ENCODE results near the gene EIF4E1B.

EIF4E1B gene

DNA sequence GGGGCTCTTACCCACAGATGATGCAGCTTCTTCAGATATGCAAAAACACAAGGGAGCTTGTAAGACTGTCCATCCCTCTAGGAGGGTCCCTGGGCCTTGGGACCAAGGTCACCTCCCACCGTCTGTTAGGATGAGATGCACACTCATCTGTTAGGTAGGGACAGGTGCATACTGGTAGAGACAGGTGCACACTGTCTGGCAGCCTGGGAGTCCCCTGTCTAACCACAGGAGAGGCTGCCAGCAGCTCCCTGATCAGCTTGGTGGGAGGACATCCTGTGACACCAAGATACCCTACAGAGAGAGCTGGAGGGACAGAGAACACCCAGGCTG, 30.0 kb downstream of the EIF4E1B start:
- in situ Hi-C loops (cut with MboI; ENCODE audit: low sequenced_read_pairs), result loop anchor here (25.0 kb wide), 2 partner anchors 302 to 452 kb away; no protein-coding TSS in a partner anchor

DNA sequence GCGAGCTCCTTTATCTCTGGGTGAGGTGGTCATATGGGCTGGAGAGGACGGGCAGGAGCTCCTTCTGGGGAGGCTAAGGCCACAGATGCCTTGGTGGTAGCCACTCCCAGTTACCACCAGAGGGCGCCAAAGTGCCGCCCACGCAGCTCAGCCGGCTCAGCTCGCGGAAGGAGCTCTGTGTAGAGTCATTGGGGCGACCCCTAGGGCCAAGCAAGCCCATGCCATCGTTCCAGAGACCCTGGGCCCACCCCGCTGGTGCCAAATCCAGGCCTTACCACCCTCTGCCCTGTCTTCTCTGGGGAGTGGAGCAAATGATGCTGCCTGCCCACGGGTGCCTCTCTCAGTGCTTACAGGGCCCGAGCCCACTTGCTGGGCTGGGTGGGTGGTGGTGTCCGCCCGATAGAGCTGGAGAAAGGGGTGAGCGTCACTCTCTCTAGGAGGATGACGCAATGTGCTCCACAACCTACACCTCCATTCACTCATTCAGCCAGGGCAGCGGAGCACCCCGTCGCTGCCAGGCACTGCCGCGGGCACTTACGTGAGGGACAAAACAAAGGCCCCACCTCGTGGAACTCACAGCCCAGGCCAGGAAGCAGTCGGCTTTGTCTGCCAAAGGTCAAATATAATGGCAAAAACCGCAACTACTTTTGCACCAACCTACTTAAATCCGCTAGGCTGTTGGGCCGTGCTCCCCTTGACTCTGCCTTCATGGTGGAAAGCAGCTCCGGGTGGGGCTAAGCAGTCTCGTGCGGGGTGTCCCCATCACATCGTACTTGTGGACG, 30.6 kb downstream of the EIF4E1B start:
- in situ Hi-C loops (cut with MboI; ENCODE audit: low sequenced_read_pairs), result loop anchor here (25.0 kb wide), 2 partner anchors 301 to 451 kb away; no protein-coding TSS in a partner anchor

DNA sequence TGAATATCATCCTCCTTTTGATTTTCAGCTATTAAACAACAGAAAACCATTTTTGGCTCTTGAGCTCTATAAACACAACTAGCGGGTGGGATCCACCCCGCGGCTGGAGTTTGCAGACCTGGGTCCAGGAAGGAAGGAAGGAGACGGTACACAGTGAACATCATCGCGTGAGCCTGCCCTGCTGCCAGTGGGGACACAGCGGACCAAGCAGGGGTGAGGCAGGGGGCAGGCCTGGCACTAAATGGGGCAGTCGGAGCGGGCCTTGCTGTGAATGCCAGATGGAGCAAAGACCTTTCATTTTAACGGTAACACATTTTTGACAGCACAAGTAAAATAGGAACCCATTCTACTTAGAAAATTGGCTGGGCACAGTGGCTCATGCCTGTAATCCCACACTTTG, 31.2 kb downstream of the EIF4E1B start:
- in situ Hi-C loops (cut with MboI; ENCODE audit: low sequenced_read_pairs), result loop anchor here (25.0 kb wide), 2 partner anchors 301 to 451 kb away; no protein-coding TSS in a partner anchor

DNA sequence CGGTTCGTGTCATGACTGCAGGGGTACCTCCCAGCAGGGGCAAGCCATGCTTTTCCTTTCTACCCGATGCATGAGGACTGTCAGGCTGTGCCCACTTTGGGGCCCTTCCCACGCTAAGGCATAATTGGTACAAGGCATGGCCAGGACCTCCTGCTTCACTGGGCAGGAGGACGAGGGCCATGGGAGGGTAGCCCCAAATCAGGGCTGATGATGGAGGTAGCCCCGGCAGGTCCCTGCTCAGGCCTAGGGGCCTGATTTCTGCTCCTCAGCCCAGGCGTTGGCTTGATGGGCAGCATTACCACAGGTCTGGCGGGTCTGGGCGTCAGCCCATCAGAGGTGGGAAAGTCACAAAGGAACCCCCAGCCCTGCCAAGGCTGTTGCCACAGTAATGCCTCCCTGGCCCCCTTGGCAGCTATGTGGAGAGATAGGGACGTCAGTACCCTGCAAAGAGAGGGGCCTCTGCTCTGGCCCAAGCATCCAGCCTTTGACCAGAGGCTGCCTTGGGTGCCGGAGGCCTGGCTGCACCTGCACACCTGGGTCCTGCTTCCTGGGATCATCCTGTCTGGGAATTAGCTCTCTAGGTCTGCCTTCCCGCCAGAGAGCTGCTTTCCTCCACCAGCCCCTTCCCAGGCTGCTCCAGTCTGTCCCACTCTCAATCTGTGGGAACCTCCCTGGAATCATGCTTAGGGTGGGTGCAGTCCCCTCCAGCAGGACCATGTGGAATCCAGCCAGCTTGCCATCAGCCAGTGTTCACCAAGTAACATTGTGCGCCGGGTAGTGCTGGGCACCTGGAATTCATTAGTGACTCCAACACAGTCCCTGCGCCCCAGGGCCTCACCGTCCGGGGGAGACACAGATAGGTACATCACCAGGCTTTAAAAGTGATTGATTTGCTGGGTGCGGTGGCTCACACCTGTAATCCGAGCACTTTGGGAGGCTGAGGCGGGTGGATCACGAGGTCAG, 32.2 kb downstream of the EIF4E1B start:
- in situ Hi-C loops (cut with MboI; ENCODE audit: low sequenced_read_pairs), result loop anchor here (25.0 kb wide), 2 partner anchors 300 to 450 kb away; no protein-coding TSS in a partner anchor

DNA sequence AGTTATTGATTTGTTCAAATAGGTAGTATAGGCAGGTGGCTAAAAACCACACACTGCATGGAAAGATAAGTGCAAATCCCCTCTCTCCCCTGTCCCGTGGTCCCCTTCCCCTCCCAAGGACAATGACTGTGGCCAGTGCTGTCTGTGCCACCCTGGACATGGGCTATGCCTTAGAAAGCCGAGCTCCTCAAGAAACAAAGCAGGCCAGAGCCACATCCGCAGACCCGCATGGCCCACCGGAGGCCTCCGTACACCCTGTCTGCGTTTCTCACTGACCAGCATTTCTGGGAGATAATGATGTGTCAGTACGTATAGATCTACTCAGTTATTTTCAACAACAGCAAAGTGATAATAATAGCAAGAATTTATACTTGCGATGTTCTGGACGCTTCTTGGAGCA, 33.1 kb downstream of the EIF4E1B start:
- in situ Hi-C loops (cut with MboI; ENCODE audit: low sequenced_read_pairs), result loop anchor here (25.0 kb wide), 2 partner anchors 299 to 449 kb away; no protein-coding TSS in a partner anchor

DNA sequence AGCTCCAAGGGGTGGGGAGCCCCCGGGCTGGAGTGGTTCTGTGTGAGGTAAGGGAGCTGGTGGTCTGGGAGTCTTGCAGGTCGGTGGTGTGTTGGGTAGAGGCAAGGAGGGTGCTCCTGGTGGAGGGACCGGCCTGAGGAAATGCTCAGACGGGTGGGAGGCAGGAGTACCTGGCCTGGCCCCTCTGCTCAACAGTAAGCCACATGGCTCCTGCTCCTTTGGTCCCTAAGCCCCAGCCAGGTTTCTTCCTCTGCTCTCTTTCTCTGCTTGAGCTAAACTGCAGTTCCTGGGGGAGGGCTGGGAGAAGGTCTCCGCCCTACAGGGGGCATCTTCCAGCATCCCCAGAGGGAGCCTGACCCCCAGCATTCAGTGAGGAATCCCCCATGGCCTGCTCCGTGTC, 34.0 kb downstream of the EIF4E1B start:
- in situ Hi-C loops (cut with MboI; ENCODE audit: low sequenced_read_pairs), result loop anchor here (25.0 kb wide), 2 partner anchors 298 to 448 kb away; no protein-coding TSS in a partner anchor

DNA sequence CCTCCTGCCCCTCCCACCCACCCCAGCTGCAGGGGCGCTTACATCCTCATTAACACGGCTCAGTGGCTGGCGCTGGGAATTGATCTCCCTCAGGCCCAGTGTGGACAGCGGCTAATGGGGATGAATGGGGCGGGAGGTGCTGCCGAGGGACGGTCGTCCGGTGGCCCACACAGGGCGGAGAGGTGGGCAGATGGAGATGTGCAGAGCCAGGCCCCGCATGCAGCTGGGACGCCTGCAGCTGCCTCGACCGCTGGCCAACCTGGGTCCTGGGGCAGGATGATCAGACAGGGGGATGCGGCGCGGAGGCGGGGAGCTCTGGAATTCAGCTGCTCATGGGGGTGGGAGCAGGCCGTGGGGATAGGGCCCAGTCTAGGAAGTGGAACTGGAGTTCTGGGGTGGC, 34.4 kb downstream of the EIF4E1B start:
- in situ Hi-C loops (cut with MboI; ENCODE audit: low sequenced_read_pairs), result loop anchor here (25.0 kb wide), 2 partner anchors 297 to 447 kb away; no protein-coding TSS in a partner anchor

DNA sequence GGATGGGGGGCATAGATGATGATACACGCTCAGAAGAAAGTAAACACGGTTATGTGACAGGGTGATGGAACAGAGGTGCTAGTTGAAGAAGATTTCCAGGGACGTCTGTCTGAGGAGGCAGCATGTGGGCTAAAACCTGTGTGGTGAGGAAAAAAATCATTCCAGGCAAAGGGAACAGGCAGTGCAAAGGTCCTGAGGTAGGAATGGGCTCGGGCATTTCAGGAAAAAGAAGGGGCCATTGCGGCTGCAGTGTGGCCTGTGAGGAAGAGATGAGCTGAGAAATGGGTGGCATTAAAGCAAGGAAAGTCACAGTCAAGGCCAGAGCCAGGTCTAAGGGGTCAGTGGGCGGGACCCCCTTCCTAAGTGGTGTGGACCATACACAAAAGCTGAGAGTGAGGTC, 35.0 kb downstream of the EIF4E1B start:
- in situ Hi-C loops (cut with MboI; ENCODE audit: low sequenced_read_pairs), result loop anchor here (25.0 kb wide), 2 partner anchors 297 to 447 kb away; no protein-coding TSS in a partner anchor

DNA sequence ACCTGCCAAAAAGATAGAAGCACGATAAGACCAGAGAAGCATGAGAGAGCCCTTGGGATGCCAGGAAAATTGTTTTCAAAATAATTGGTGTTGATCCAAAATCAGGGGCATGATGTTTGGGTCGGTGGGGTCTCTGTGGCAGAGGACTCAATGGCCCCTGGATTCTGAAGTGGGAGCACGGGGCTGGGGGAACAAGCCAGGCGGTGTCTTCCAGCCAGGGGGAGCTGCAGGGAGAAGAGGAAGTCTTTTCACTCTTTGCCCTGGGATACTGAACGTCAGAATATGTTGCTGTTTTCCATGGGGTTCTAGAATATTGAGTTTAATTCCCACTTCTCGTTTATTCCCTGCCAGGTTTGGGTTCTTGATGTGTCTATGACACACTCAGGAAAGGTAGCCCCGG, 37.2 kb downstream of the EIF4E1B start:
- in situ Hi-C loops (cut with MboI; ENCODE audit: low sequenced_read_pairs), result loop anchor here (25.0 kb wide), 2 partner anchors 295 to 445 kb away; no protein-coding TSS in a partner anchor

DNA sequence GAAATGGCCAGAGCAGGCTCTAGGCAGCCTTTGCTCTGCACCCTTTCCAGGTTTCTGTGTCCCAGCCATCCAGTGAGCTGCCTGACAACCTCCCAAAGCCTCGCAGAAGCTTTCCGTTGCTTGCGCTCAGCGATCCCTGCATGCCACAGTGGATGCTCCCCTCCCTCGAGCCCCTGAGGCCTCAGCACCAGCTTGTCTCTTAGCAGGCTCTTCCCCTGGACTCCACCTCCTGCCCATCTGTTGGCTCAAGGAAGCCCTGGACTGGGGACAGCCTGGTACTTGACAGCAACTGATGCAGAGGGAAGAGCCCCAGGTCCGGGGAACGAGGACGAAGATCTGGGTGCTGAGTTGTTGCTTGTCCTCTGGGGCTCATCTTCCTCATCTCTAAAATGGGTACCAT, 40.0 kb downstream of the EIF4E1B start:
- in situ Hi-C loops (cut with MboI; ENCODE audit: low sequenced_read_pairs), result loop anchor here (25.0 kb wide), 2 partner anchors 292 to 442 kb away; no protein-coding TSS in a partner anchor

DNA sequence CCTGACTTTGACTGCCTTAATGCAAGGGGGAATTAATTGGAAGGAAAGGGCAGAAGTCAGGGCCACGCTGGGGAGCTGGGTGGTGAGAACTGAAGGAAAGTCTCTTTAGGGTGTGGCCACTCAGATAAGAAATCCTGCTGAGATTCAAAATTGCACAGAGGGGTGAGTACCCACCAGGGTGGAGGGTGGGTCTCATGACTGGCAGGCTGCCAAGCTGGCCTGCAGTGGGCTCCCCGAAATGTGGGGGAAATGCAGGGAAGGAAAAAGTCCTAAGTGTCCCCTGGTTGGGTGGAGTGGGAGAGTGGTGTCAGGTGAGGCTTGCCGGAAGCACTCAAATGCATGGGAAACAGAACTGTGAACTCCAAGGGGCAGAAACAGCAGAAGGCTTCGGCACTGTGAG, 40.9 kb downstream of the EIF4E1B start:
- in situ Hi-C loops (cut with MboI; ENCODE audit: low sequenced_read_pairs), result loop anchor here (25.0 kb wide), 2 partner anchors 291 to 441 kb away; no protein-coding TSS in a partner anchor

DNA sequence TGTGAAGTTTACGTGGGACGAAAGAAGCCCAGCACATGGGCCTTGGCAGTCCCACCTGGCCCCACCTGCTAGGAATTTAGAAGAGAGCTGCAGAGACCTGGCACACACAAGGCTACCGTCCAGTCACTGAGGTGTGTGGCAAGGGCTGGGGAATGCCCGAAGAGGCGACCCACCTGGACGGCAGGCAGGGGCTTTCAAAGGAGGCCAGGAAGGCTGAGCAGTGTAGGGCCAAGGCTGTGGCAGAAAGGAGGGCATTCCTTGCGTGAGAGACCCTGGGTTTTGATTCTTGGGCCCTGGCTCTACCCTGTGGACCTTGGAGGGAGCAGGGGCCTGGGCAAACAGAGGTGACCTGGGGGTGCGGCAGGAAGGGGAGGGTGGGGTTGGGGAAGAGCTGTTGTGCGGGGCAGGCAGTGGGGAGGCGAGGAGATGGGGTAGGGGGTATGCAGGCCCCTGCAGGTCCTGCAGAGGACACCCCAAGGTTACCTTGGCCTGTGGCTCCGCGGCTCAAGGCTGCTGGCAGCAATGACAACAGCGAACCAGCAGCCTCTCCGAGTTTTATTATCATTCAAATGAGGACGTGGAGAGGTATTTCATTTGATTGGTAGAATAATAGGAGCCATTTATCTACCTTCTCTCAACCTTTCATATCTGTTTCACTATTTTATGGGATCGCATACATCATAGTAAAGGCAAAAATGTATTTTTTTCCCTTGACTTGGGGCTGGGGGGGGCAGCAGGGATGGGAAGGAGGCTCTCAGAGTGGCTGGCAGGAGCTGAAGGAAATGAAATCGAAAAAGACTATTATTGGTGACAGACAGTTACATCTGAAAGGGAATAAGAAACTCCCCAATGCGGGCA, 41.6 kb downstream of the EIF4E1B start:
- in situ Hi-C loops (cut with MboI; ENCODE audit: low sequenced_read_pairs), result loop anchor here (25.0 kb wide), 2 partner anchors 290 to 440 kb away; no protein-coding TSS in a partner anchor

DNA sequence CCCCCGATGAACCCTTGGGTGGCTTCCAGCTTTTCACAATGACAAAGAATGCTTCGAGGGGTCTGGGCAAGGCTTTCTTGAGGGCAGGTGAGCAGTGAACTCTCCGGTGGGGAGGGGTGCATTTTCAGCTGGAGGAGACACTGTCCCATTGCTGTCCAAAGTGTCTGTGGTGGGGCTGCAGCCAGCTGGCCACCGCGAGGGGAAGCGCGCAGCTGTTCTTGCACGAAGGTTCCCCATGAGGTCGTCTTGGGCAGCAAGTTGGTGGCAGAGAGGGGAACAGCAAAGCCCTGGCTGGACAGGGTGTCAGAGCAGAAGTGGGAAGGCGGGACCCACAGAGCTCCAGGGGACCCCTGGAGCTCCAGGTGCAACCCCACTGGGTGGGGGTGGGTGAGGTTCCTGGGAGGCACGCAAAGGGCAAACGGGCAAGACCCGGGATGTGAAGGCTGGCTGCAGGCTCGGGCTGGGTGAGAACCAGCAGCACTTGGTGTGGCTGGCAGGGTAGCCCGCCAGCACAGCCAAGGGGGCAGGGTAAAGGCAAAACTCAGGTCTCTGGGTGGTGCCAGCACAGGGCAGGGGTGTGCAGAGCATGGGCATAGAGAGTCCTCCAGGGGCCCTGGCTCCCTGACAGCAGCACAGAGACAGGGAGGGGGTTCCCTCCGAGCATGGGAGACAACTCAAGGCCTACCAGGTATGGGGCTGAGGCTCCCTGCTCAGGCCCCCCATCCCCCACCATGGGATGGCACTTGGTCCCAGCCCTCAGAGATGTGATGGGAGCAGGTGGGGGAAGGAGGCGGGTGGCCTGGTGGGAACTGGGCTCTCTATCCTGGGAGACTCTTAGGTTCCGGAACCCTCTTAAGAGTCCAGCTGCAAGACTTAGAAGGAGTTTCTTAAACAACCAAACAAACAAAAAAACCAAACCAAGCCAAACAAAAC, 43.4 kb downstream of the EIF4E1B start:
- in situ Hi-C loops (cut with MboI; ENCODE audit: low sequenced_read_pairs), result loop anchor here (25.0 kb wide), 2 partner anchors 288 to 438 kb away; no protein-coding TSS in a partner anchor

DNA sequence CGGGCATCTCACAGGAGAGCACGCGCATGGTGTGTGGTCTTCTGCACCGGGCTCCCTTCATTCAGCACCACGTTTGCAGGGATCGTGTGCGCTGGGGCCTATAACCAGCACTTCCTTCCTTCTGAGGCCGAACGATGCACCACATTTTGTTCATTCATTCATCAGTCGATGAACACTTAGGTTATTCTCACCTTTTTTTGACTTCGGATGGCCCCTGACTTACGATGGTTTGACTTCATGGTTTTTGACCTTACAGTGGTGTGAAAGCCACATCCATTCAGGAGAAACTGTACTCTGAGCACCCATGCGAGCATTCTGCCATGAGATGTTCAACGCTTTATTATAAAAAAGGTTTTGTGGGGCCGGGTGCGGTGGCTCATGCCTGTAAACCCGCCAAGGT, 44.3 kb downstream of the EIF4E1B start:
- in situ Hi-C loops (cut with MboI; ENCODE audit: low sequenced_read_pairs), result loop anchor here (25.0 kb wide), 2 partner anchors 288 to 438 kb away; no protein-coding TSS in a partner anchor

DNA sequence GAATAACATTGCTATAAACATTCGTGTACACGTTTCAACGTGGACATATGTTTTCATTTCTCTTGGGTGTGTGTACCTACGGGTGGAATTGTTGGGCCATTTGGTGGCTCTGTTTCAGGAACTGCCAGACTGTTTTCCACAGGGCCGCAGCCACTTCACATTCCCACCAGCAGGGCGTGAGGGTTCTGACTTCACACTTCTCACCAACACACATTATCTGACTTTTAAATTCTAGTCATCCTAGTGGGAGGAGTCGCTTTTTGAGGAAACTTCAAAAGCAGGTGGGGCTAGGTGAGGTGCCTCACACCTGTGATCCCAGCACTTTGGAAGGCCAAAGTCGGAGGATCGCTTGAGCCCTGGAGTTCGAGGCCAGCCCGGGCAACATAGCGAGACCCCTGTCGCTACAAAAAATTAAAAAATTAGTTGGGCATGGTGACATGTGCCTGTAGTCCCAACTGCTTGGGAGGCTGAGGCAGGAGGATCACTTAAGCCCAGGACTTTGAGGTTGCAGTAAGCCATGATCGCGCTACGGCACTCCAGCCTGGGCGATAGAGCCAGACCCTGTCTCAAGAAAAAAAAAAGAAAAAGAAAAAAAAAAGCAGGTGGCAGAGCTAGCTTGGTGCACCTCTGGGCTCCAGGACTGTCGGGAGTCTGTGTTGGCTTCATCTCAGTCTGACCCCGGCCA, 45.3 kb downstream of the EIF4E1B start:
- in situ Hi-C loops (cut with MboI; ENCODE audit: low sequenced_read_pairs), result no loop called here

DNA sequence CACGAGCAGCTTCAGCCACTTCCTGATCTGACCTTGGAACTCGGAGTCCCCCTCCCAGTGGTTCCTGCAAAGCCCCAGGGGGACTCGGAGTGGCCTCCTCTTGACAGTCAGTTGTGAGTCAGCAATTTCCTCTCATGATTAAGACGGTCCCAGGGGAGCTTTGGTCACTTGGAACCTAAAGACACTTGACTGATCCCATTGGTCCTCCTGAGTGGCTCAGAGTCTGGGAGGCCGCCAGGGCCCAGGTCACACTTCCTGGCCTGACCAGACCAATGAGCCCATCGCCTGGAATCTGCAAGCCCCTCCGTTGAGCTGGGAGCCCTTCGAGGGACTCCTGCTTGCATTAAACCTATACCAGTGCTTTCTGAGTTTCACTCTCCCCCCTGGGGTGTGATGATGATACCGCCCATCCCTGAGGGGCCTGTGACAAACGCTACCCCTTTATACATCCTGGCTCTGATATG, 45.9 kb downstream of the EIF4E1B start:
- in situ Hi-C loops (cut with MboI; ENCODE audit: low sequenced_read_pairs), result no loop called here

DNA sequence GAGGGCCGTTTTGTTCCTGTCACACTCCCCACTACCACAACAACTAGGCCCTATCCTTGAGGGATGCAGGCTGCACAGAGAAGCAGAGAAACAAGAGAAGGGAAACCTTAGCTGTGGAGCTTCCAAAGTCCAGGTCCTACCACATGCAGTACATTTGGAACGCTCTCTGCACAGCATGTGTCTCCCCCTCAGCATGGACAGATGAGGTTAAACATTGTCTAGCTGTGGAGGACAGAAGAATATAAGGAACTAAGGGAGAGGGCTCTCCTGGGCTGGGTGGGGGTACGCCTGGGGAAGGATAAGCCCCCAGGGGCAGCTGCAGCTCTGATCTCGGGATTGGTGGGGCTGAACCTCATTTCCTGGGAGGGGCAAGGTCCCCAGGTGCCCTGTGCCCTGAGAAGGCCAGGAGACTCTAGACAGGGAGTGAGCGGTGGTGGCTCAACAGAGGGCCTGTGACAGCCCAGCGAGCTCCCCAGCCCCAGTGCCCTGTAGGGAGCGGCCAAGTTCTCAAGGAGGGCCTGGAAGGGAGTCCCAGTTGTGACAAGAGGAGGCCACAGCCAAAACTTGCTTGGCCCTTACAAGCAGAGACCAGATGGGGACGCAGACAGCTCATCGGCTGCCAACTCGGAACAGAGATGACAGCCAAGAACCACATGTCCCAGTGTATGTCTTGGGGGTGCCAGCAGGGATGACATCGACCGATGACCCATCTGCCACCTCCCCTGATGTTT, 46.9 kb downstream of the EIF4E1B start:
- in situ Hi-C loops (cut with MboI; ENCODE audit: low sequenced_read_pairs), result no loop called here
